Measurements from ENCODE around the gene IDUA. TPM values are rescaled to one million over a fixed set of nuclear protein-coding genes. Genes with fewer than 3 reads are reported as not detected.
A peak's percentile ranks its signal among the peaks of the same experiment; 100 is the strongest.

The IDUA gene
- total RNA-seq, 1 donor from 2014 or later: 46.0 TPM

- DNase-seq (ENCODE audit: low spot score): no peak
- Mint-ChIP-seq H3K27ac (ENCODE audit: unreplicated experiment) (peak overlapping the region; percentile 36), H3K27me3 (ENCODE audit: low read depth) (no peaks in the 10 kb centered on the region), H3K4me3 (ENCODE audit: unreplicated experiment) (no peak overlapping the region), H3K9me3 (ENCODE audit: low read depth) (no peaks in the 10 kb centered on the region), H3K36me3 (ENCODE audit: low read depth) (peaks cover 11% of the 10 kb centered on the region), H3K4me1 (ENCODE audit: low read depth) (no peaks in the 10 kb centered on the region)
- TF ChIP-seq CTCF (IDR thresholded peaks at IDR 0.05): no peak
Observed at GRCh38 chr4:958314-958665, 28.6 kb upstream of the IDUA start.

- Mint-ChIP-seq H3K27ac (ENCODE audit: unreplicated experiment) (peak overlapping the region; percentile 36), H3K4me1 (ENCODE audit: low read depth) (no peaks in the 10 kb centered on the region), H3K9me3 (ENCODE audit: low read depth) (no peaks in the 10 kb centered on the region), H3K36me3 (ENCODE audit: low read depth) (peaks cover 11% of the 10 kb centered on the region), H3K4me3 (ENCODE audit: unreplicated experiment) (no peak overlapping the region), H3K27me3 (ENCODE audit: low read depth) (no peaks in the 10 kb centered on the region)
- peak; percentile 68 for DNase-seq (ENCODE audit: low spot score)
- no peak for TF ChIP-seq CTCF (IDR thresholded peaks at IDR 0.05)
Observed at GRCh38 chr4:958696-959337, 28.0 kb upstream of the IDUA start.

- Mint-ChIP-seq H3K4me3 (ENCODE audit: unreplicated experiment) (no peak overlapping the region), H3K27ac (ENCODE audit: unreplicated experiment) (no peak overlapping the region), H3K27me3 (ENCODE audit: low read depth) (no peaks in the 10 kb centered on the region), H3K9me3 (ENCODE audit: low read depth) (no peaks in the 10 kb centered on the region), H3K4me1 (ENCODE audit: low read depth) (no peaks in the 10 kb centered on the region), H3K36me3 (ENCODE audit: low read depth) (peaks cover 9% of the 10 kb centered on the region)
- DNase-seq (ENCODE audit: low spot score): peak; percentile 80
- TF ChIP-seq CTCF (IDR thresholded peaks at IDR 0.05): no peak
Observed at GRCh38 chr4:959338-960139, 27.3 kb upstream of the IDUA start.

GRCh38 chr4:960140-960635 lies 26.7 kb upstream of the IDUA start:
- peak; percentile 92 for DNase-seq (ENCODE audit: low spot score)
- H3K27me3 Mint-ChIP-seq (ENCODE audit: low read depth): no peaks in the 10 kb centered on the region
- H3K4me3 Mint-ChIP-seq (ENCODE audit: unreplicated experiment): no peak overlapping the region
- H3K9me3 Mint-ChIP-seq (ENCODE audit: low read depth): no peaks in the 10 kb centered on the region
- peaks cover 5% of the 10 kb centered on the region for H3K36me3 Mint-ChIP-seq (ENCODE audit: low read depth)
- H3K27ac Mint-ChIP-seq (ENCODE audit: unreplicated experiment): no peak overlapping the region
- no peaks in the 10 kb centered on the region for H3K4me1 Mint-ChIP-seq (ENCODE audit: low read depth)
- no peak for TF ChIP-seq CTCF (IDR thresholded peaks at IDR 0.05)

GRCh38 chr4:960636-961350 lies 26.1 kb upstream of the IDUA start:
- Mint-ChIP-seq H3K4me3 (ENCODE audit: unreplicated experiment) (no peak overlapping the region), H3K36me3 (ENCODE audit: low read depth) (peaks cover 5% of the 10 kb centered on the region), H3K9me3 (ENCODE audit: low read depth) (no peaks in the 10 kb centered on the region), H3K4me1 (ENCODE audit: low read depth) (no peaks in the 10 kb centered on the region), H3K27ac (ENCODE audit: unreplicated experiment) (no peak overlapping the region), H3K27me3 (ENCODE audit: low read depth) (no peaks in the 10 kb centered on the region)
- no peak for TF ChIP-seq CTCF (IDR thresholded peaks at IDR 0.05)
- DNase-seq (ENCODE audit: low spot score): peak; percentile 84
